Activated CD4-positive, alpha-beta memory T cell treated with anti-CD3 and anti-CD28 coated beads for 36 hours (primary cell): Measurements from ENCODE around the gene DHRS2. TPM values are rescaled to one million over a fixed set of nuclear protein-coding genes. Genes with fewer than 3 reads are reported as not detected.
A peak's percentile ranks its signal among the peaks of the same experiment; 100 is the strongest.

Experiments
- CTCF ChIA-PET: fragments of 350-600 bp; sonication (Branson Sonifier 250); formaldehyde crosslinking; loops from one replicate; lab custom pipeline; 2021; ENCODE audit warnings: antibody characterized with exemption, inconsistent platforms; lab: Charles Lee
- POLR2A ChIA-PET: fragments of 350-600 bp; sonication (Branson Sonifier 250); formaldehyde crosslinking; loops from one replicate; lab custom pipeline; 2021; ENCODE audit warnings: antibody characterized with exemption; lab: Charles Lee
- DNase-seq: peaks from one replicate; pipeline ENCODE4 v3.0.0-alpha.2; 2020
- H3K27ac Mint-ChIP-seq: one replicate; pipeline ENCODE4 v1.8.0; 2021; ENCODE audit warnings: mixed read lengths
- H3K27me3 Mint-ChIP-seq: one replicate; pipeline ENCODE4 v1.8.0; 2021; ENCODE audit warnings: mixed read lengths
- H3K36me3 Mint-ChIP-seq: one replicate; pipeline ENCODE4 v1.8.0; 2021; ENCODE audit warnings: mixed read lengths
- H3K4me1 Mint-ChIP-seq: one replicate; pipeline ENCODE4 v1.8.0; 2021; ENCODE audit warnings: low read depth, mixed read lengths
- H3K4me3 Mint-ChIP-seq: one replicate; pipeline ENCODE4 v1.8.0; 2021; ENCODE audit warnings: mild to moderate bottlenecking, mixed read lengths
- H3K9me3 Mint-ChIP-seq: one replicate; pipeline ENCODE4 v1.8.0; 2021; ENCODE audit warnings: mixed read lengths
- intact Hi-C: fragments of 100-400 bp; cut with micrococcal nuclease; formaldehyde crosslinking; loops from one replicate; pipeline ENCODE4 v1.15.1; 2023
- total RNA-seq, 2 experiments: library from RNA; stranded (reverse); gene quantifications; one replicate each; pipeline ENCODE4 v1.2.3, GENCODE V29; 2021

Gene DHRS2
- total RNA-seq, 2 experiments from 2014 or later, result 2.5 to 2.6 TPM

DNA sequence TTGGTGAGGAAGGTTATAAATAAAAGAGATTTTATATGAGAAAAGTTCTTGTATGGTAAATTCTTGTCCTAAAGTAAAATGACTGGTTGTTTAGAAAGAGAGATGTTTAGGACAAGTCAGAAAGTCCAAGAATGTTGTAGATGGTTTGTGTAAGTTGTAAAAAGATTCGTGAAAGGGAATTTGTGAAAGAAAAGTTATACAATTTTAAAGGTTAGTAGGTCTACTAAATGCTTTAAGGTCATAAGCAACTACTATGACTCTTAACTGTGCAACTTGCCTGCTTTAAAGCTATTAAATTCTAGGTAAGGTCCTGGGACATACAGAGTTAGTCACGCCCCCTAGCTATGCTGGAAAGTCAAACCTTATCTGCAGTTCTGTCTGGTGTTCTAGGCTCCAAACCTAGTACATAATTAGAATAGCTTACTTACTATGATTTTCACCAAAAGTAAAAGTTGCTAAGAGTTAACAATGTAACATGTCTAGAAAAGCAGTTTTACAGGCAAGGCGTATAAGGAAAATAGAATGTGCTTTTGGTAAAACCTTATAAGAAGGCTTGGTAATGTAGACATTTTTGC lies 11.2 kb upstream of the DHRS2 start:
- Mint-ChIP-seq H3K27me3 (peaks cover 5% of the 10 kb centered on the region), H3K4me3 (no peak overlapping the region), H3K4me1 (no peaks in the 10 kb centered on the region), H3K36me3 (peaks cover 10% of the 10 kb centered on the region), H3K27ac (no peak overlapping the region), H3K9me3 (peaks cover 13% of the 10 kb centered on the region)
- intact Hi-C loops, result no loop called here
- CTCF ChIA-PET, result interaction anchor here (1.0 to 5.6 kb wide), 2 partner anchors 7 to 14 kb away, joined by 3 to 42 read pairs; no protein-coding TSS in a partner anchor
- POLR2A ChIA-PET, result no interaction called here
- no peak for DNase-seq

DNA sequence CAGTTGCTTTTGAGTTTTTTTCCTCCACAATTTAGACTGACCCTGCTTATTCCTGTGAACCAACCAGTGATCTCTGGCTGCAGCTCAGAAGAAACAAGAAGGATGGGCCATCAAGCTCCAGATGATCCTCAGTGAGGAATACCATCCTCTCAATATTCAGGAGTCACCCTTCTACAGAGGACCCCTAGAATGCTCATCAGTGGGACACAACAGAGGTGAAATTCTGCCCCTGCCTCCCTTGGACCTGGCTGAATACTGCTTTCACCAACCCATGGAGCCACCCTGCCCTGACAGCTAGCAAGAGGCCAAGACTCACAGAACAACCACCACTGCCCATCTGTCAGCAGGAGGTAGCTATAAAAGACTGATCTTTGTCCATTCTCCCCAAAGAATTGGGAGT lies 9.2 kb upstream of the DHRS2 start:
- H3K27me3 Mint-ChIP-seq, result peaks cover 5% of the 10 kb centered on the region
- H3K27ac Mint-ChIP-seq, result no peak overlapping the region
- H3K4me1 Mint-ChIP-seq, result peaks cover under 1% of the 10 kb centered on the region
- H3K9me3 Mint-ChIP-seq, result peaks cover 13% of the 10 kb centered on the region
- H3K4me3 Mint-ChIP-seq, result no peak overlapping the region
- DNase-seq, result no peak
- H3K36me3 Mint-ChIP-seq, result peaks cover 10% of the 10 kb centered on the region
- ChIA-PET POLR2A (no interaction called here), CTCF (interaction anchor here (1.6 kb wide), 1 partner anchor 38 kb away, joined by 5 read pairs; no protein-coding TSS in a partner anchor)
- intact Hi-C loops, result no loop called here

DNA sequence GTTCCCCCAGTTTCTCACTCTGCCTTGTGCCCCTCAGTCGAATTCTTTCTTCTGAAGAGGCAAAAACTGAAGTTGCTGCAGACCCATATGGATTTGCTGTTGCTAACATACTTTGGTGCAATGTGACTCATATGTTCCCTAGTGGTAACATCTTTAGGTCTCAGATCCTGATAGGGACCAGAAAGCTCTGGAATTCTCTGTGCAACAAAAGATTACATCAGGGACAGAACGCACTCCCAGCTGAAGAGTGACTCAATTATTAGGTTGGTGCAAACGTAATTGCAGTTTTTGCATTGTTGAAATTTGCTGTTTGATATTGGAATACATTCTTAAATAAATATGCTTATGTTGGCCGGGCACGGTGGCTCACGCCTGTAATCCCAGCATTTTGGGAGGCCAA lies 8.2 kb upstream of the DHRS2 start:
- no peak overlapping the region for H3K4me3 Mint-ChIP-seq
- H3K9me3 Mint-ChIP-seq, result peaks cover 13% of the 10 kb centered on the region
- POLR2A ChIA-PET, result no interaction called here
- H3K36me3 Mint-ChIP-seq, result peaks cover 10% of the 10 kb centered on the region
- peaks cover 3% of the 10 kb centered on the region for H3K27me3 Mint-ChIP-seq
- CTCF ChIA-PET, result interaction anchor here (1.6 kb wide), 1 partner anchor 39 kb away, joined by 5 read pairs; no protein-coding TSS in a partner anchor
- intact Hi-C loops, result no loop called here
- no peak for DNase-seq
- H3K27ac Mint-ChIP-seq, result no peak overlapping the region
- H3K4me1 Mint-ChIP-seq, result peaks cover 3% of the 10 kb centered on the region

DNA sequence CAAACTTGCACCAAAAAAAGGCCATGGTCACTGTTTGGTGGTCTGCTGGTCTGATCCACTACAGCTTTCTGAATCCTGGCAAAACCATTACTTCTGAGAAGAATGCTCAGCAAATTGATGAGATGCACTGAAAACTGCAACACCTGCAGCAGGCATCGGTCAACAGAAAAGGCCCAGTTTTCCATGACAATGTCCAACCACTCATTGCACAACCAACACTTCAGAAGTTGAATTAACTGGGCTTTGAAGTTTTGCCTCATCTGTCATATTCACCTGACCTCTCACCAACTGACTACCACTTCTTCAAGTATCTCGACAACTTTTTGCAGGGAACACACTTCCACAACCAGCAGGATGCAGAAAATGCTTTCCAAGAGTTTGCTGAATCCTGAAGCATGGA lies 7.0 kb upstream of the DHRS2 start:
- intact Hi-C loops, result no loop called here
- no peak for DNase-seq
- ChIA-PET CTCF (interaction anchor here (1.0 to 6.5 kb wide), 3 partner anchors 38 to 301 kb away, joined by 3 to 103 read pairs (median 58); no protein-coding TSS in a partner anchor), POLR2A (no interaction called here)
- Mint-ChIP-seq H3K9me3 (peaks cover 13% of the 10 kb centered on the region), H3K4me1 (peaks cover 3% of the 10 kb centered on the region), H3K27me3 (peaks cover 5% of the 10 kb centered on the region), H3K4me3 (no peak overlapping the region), H3K27ac (no peak overlapping the region), H3K36me3 (peaks cover 10% of the 10 kb centered on the region)

DNA sequence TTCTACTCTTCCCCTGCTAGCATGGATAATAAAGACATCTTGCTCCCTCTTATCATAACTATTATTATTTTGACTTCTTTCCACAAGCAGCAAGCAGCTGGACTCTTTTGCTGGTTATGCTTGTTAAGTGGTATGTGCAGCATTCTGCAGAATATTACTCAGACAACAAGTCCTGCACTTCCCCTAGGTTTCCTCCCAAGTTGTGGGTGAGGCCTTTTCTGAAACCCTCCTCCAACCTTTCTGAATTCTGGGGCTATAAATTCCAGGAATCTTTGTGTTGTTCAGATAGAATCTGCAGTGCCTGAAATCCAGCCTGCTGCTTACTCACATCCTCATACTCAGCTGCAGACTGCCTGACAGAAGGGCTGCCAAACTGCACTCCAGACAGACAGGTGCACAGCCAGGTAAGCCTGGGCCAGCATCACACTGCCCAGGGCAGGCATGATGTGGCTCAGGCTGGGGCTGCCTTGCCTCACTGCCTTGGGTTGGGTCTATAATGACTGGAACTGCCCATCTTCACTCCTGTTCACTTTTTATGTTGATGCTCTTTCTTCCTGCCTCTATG lies 6.2 kb upstream of the DHRS2 start:
- Mint-ChIP-seq H3K27ac (no peak overlapping the region), H3K4me3 (no peak overlapping the region)

DNA sequence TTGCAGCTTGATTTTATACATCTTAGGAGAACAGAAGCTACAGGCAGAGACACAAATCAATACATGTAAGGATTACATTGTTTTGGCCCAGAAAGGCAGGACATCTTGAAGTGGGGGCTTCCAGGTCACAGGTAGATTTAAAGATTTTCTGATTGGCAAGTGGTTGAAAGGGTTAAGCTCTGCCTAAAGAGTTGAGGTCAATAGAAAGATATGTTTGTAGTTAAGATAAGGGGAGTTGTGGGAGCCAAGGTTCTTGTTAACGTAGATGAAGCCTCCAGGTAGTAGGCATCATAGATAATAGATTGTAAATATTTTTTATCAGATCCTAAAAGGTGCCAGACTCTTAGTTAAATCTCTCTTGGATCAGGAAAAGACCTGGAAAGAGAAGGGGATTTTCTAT lies 5.5 kb upstream of the DHRS2 start:
- Mint-ChIP-seq H3K27ac (no peak overlapping the region), H3K36me3 (peaks cover 1% of the 10 kb centered on the region), H3K4me1 (peaks cover 3% of the 10 kb centered on the region), H3K9me3 (no peaks in the 10 kb centered on the region), H3K4me3 (no peak overlapping the region), H3K27me3 (peaks cover 4% of the 10 kb centered on the region)
- intact Hi-C loops, result no loop called here
- ChIA-PET CTCF (interaction anchor here (0.8 to 6.5 kb wide), 16 partner anchors 9 to 324 kb away, joined by 3 to 103 read pairs (median 7); no protein-coding TSS in a partner anchor), POLR2A (no interaction called here)
- DNase-seq, result no peak

More for the DNA sequence above, 6.2 kb upstream of the DHRS2 start:
- ChIA-PET CTCF (interaction anchor here (0.8 to 6.5 kb wide), 9 partner anchors 17 to 325 kb away, joined by 3 to 103 read pairs (median 6); no protein-coding TSS in a partner anchor), POLR2A (no interaction called here)
- H3K36me3 Mint-ChIP-seq, result peaks cover 4% of the 10 kb centered on the region
- intact Hi-C loops, result no loop called here
- peaks cover 3% of the 10 kb centered on the region for H3K4me1 Mint-ChIP-seq
- no peak for DNase-seq
- peaks cover 4% of the 10 kb centered on the region for H3K27me3 Mint-ChIP-seq
- H3K9me3 Mint-ChIP-seq, result peaks cover 6% of the 10 kb centered on the region

DNA sequence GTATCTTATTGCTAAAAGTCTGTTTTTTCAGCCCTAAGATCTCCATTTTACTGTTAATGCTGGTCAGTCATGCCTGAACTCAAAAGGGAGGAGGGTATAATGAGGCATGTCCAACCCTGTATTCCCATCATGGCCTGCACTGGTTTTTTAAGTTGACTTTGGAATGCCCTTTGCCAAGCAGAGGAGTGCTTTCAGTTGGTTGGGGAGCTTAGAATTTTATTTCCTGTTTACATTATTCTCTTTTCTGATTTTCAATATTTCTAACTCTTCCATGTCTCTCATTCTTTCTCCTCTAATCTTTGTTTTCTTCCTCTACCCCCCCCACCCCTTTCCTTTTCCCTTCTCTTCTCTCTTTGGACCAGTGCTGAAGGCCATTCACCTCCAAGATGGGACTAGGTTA lies 4.9 kb upstream of the DHRS2 start:
- DNase-seq, result no peak
- ChIA-PET POLR2A (no interaction called here), CTCF (interaction anchor here (0.7 to 6.5 kb wide), 51 partner anchors 9 to 322 kb away, joined by 3 to 103 read pairs (median 6); partner anchors contain the start of genes AP1G2 and DHRS4)
- intact Hi-C loops, result no loop called here
- Mint-ChIP-seq H3K27me3 (peaks cover 4% of the 10 kb centered on the region), H3K4me1 (peaks cover 3% of the 10 kb centered on the region), H3K27ac (no peak overlapping the region), H3K9me3 (peaks cover under 1% of the 10 kb centered on the region), H3K4me3 (no peak overlapping the region), H3K36me3 (no peaks in the 10 kb centered on the region)

DNA sequence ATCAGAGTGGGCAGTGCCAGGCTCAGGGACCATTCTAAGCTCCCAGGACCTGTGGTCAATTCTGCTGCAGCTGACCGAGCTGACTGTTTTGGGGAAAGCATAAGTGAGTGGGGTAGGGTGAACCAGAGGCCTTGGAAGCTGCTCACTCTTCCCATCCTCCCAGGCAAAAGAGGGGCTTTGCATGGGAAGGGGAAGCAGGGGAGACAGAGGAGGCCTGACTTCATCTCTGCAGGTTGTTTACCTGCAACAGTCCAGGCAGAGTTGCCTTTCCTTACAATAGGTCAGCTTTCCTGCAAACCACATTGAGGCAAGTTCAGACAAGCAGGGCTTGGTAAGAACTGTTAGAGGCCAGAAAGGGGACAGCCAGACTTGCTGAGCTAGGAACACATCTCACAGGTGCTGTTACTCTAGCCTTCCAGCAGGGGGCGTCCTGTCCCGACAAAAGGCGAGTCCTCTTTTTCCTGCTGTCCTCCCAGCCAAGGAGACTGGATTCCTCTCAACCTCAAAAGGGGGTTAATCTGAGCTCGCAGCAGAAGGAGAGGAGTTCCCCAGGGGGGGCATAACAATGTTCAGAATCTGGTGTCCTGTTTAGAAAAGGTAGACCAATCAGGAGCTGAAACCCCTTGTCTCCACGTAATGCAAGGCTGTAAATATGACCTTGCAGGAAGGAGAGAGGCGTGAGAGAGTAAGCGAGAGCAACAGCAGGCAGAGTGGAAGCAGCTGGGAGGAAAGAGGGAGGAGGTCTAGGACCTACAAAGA lies 4.3 kb upstream of the DHRS2 start:
- Mint-ChIP-seq H3K4me1 (peaks cover 3% of the 10 kb centered on the region), H3K36me3 (no peaks in the 10 kb centered on the region), H3K4me3 (peak overlapping the region; percentile 24), H3K9me3 (peaks cover 2% of the 10 kb centered on the region), H3K27me3 (peaks cover 2% of the 10 kb centered on the region), H3K27ac (no peak overlapping the region)
- ChIA-PET POLR2A (no interaction called here), CTCF (interaction anchor here (0.7 to 6.5 kb wide), 55 partner anchors 10 to 321 kb away, joined by 3 to 103 read pairs (median 6); partner anchors contain the start of genes AP1G2 and DHRS4)
- intact Hi-C loops, result loop anchor here (1.0 to 2.0 kb wide), 4 partner anchors 25 to 322 kb away; no protein-coding TSS in a partner anchor
- DNase-seq, result peak; percentile 79

DNA sequence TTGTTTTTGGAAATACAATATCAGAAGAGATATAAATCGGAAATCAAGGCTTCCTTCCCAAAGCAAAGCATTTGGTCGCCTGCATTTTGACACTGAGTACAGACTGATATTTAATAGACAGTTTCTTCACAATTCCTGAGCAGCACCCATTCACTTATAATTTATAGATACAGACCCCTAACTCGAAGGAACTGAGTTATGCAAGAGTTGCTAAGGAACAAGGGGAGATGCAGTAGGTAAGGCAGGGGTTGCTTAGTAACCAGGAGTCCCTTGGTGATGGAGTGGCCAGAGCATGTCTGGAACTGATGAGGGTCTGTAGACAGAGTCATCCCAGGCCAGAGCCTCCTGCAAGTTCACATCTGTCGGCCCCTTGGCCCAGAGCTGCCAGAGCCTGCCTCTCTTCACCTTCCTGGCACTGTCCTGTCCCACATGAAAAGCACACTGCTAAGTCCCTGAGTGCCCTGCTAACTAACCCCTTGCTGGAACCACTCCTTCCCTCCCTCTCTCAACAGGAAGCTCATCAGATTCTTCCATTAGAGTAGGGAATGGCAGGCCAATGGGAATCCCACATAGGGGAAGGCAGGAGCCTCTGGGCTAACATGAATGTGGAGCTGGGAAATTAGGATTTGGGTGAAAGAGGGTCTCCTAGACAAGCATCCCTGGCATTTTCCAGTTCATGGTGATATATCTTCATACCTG lies 3.6 kb upstream of the DHRS2 start:
- Mint-ChIP-seq H3K36me3 (no peaks in the 10 kb centered on the region), H3K4me3 (no peak overlapping the region), H3K9me3 (peaks cover 2% of the 10 kb centered on the region), H3K27ac (no peak overlapping the region), H3K4me1 (peaks cover 3% of the 10 kb centered on the region), H3K27me3 (peaks cover 2% of the 10 kb centered on the region)
- intact Hi-C loops, result loop anchor here (1.0 to 2.0 kb wide), 4 partner anchors 26 to 322 kb away; no protein-coding TSS in a partner anchor
- ChIA-PET POLR2A (no interaction called here), CTCF (interaction anchor here (0.8 to 6.5 kb wide), 51 partner anchors 9 to 320 kb away, joined by 3 to 103 read pairs (median 7); partner anchors contain the start of genes AP1G2 and DHRS4)
- DNase-seq, result no peak

DNA sequence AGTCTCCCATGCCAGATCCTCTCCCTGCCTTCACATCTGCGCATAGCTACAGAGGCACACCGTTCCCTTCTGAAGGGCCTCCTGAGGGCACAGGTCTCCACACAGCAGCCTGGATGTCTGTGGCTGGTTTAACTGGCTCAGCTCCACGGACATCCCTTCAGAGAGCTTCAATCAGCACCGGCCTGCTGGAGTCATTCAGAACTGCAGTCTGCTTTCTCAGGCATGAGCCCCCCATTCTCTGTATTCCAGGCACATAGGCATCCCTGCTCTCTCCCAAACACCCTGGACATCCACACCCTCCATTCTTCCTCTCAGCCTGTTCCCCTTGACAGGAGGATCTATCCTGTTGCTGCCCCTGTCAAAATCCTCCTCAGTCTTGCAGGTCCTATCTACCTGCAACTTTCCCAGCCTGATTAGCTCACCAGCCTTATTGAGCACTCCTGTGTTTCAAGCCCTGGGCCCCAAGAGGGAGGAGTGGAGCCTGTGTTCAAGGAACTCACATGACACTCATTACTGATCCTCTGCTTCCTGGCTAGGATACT lies 2.9 kb upstream of the DHRS2 start:
- peaks cover 3% of the 10 kb centered on the region for H3K4me1 Mint-ChIP-seq
- ChIA-PET POLR2A (no interaction called here), CTCF (interaction anchor here (0.7 to 6.5 kb wide), 15 partner anchors 8 to 320 kb away, joined by 3 to 103 read pairs (median 14); partner anchors contain the start of genes AP1G2 and DHRS4)
- peaks cover 2% of the 10 kb centered on the region for H3K9me3 Mint-ChIP-seq
- H3K36me3 Mint-ChIP-seq, result no peaks in the 10 kb centered on the region
- no peak for DNase-seq
- no peak overlapping the region for H3K27ac Mint-ChIP-seq
- H3K27me3 Mint-ChIP-seq, result peaks cover 2% of the 10 kb centered on the region
- H3K4me3 Mint-ChIP-seq, result no peak overlapping the region
- intact Hi-C loops, result loop anchor here (2.0 kb wide), 1 partner anchor 26 kb away; no protein-coding TSS in a partner anchor
